ENCODE results near the gene GINS3.
"Not testable (repeated sequence)": the region's sequence is repeated elsewhere in the genome, so short reads cannot be mapped to it uniquely, and the experiment has no call there.

Gene GINS3

GRCh38 chr16:58384437-58385055, 7.7 kb upstream of the GINS3 start:
- ChIA-PET CTCF (no interaction called here), POLR2A (ENCODE audit: low non-redundant PET) (no interaction called here)
- TF ChIP-seq CTCF (conservative IDR thresholded peaks at IDR 0.05; ENCODE audit: low read depth) = no peak
- DNase-seq (ENCODE audit: low spot score) = no peak
- no peak overlapping the region for H3K27ac ChIP-seq

- POLR2A ChIA-PET (ENCODE audit: low non-redundant PET) = no interaction called here
- CTCF ChIA-PET = interaction anchor here (0.8 kb wide), 1 partner anchor 48 kb away, joined by 5 read pairs; no protein-coding TSS in a partner anchor
These were observed 7.0 kb upstream of the GINS3 start for GRCh38 chr16:58385218-58385773.

GRCh38 chr16:58389724-58390123, 2.5 kb upstream of the GINS3 start:
- ChIA-PET POLR2A (ENCODE audit: low non-redundant PET) (no interaction called here), CTCF (no interaction called here)
- H3K27ac ChIP-seq = no peak overlapping the region
- DNase-seq (ENCODE audit: low spot score) = no peak
- TF ChIP-seq CTCF (conservative IDR thresholded peaks at IDR 0.05; ENCODE audit: low read depth) = no peak

More at GRCh38 chr16:58385218-58385773, 7.0 kb upstream of the GINS3 start:
- no peak for DNase-seq (ENCODE audit: low spot score)
- no peak for TF ChIP-seq CTCF (conservative IDR thresholded peaks at IDR 0.05; ENCODE audit: low read depth)
- no peak overlapping the region for H3K27ac ChIP-seq

GRCh38 chr16:58393138-58393504, 850 bp downstream of the GINS3 start:
- peak; percentile 16 for DNase-seq (ENCODE audit: low spot score)
- POLR2A ChIA-PET (ENCODE audit: low non-redundant PET) = no interaction called here
- no peak for TF ChIP-seq CTCF (conservative IDR thresholded peaks at IDR 0.05; ENCODE audit: low read depth)
- H3K27ac ChIP-seq = peak overlapping the region; percentile 81
- CTCF ChIA-PET = interaction anchor here (0.6 kb wide), 1 partner anchor 481 kb away, joined by 3 read pairs; no protein-coding TSS in a partner anchor

GRCh38 chr16:58396897-58397296, 4.6 kb downstream of the GINS3 start:
- CTCF ChIA-PET; POLR2A ChIA-PET (ENCODE audit: low non-redundant PET); H3K27ac ChIP-seq; DNase-seq (ENCODE audit: low spot score): not testable (repeated sequence)

GRCh38 chr16:58399718-58400633, 7.7 kb downstream of the GINS3 start:
- DNase-seq (ENCODE audit: low spot score) = no peak
- H3K27ac ChIP-seq = no peak overlapping the region
- ChIA-PET POLR2A (ENCODE audit: low non-redundant PET) (no interaction called here), CTCF (interaction anchor here (1.2 kb wide), 1 partner anchor 52 kb away, joined by 4 read pairs; no protein-coding TSS in a partner anchor)
- no peak for TF ChIP-seq CTCF (conservative IDR thresholded peaks at IDR 0.05; ENCODE audit: low read depth)

GRCh38 chr16:58401305-58401704, 9.0 kb downstream of the GINS3 start:
- POLR2A ChIA-PET (ENCODE audit: low non-redundant PET); DNase-seq (ENCODE audit: low spot score); H3K27ac ChIP-seq: not testable (repeated sequence)
- CTCF ChIA-PET = interaction anchor here (1.0 to 1.2 kb wide), 2 partner anchors 51 to 86 kb away, joined by 3 to 4 read pairs; no protein-coding TSS in a partner anchor
